NCI-H524 treated with DMSO at 0.1 percent for 48 hours (cell line): ENCODE data around the gene OR6K6.

ENCODE experiments used
- DNase-seq: peaks from one replicate; lab custom pipeline; 2025; lab: John Stamatoyannopoulos, UW

Gene OR6K6, protein sequence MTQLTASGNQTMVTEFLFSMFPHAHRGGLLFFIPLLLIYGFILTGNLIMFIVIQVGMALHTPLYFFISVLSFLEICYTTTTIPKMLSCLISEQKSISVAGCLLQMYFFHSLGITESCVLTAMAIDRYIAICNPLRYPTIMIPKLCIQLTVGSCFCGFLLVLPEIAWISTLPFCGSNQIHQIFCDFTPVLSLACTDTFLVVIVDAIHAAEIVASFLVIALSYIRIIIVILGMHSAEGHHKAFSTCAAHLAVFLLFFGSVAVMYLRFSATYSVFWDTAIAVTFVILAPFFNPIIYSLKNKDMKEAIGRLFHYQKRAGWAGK

DNA sequence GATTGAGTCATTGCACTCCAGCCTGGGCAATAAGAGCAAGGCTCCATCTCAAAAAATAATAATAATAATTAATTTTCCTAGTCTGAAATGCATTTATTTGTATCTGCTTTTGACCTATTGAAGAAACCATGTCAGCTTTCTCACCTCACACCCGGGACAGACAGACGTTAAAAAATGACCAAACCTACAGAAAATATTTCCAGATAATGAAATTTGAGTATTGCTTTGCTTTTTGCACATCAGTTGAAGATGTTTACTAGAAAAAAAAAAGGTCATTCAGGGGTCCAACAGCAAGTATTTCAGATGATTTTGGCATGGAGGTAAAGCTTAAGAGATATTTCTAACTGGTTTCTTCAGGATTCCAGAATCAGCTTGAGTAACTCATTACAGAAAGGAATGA is at the start of gene OR6K6:
TSS of gene OR6K6 (plus strand) at position 301 of the 400 bp plus-strand sequence. CDS start 168 bp downstream, outside the sequence.
- no peak for DNase-seq

GRCh38 chr1:158706096-158706495 is 48.4 kb upstream of the OR6K6 start:
- no peak for DNase-seq

DNA sequence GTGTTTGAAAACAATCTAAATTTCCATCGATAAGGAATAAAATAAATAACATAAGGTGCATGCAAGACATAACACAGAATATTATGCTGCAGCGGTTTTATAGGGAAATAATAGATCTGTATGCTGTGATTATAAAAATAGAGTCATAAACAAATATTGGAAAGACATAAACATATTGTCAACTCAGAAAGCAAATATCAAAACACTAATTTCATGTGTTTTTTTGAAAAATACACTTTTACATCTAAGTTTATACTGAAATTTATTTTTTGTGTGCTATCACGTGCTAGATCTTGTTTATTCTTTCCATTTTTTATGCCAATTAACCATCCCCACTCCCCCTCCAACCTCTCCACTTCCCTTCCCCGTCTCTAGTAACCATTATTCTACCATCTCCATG is 43.4 kb upstream of the OR6K6 start:
- no peak for DNase-seq

- no peak for DNase-seq
Measured at GRCh38 chr1:158714754-158715153, 39.8 kb upstream of the OR6K6 start.

- no peak for DNase-seq
Measured at GRCh38 chr1:158716335-158716734, 38.2 kb upstream of the OR6K6 start.

DNA sequence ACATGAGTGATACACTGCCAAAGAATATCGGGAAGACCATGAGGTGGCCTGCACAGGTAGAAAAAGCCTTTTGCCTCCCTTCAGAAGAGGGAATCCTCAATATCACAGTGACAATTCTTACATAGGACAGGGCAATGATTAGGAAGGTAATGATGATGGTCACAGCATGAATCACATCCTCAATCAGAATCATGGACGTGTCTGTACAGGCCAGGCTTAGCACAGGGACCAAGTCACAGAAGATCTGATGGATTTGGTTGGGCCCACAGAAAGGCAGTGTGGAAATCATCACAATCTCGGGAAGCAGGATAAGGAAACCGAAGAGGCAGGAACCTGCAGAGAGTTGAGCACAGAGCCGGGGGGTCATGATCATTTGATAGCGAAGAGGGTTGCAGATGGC is 37.2 kb upstream of the OR6K6 start:
- no peak for DNase-seq

DNA sequence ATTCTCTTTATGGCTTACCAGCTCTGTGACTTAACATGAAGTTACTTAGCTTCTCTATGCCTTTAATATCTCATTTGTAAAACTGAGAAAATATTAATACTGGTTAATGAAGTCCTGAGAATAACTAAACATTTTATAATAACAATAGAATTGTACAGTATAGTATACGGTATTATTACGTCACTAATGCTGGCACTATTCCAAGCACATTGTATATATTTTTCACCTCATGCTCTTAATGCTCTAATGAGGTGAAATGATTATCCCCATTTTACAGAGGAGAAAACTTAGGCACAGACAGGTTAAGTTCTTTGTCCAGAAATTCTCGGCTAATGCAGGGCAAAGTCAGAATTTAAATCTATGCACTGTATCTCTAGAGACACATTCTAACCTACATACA is 34.9 kb upstream of the OR6K6 start:
- DNase-seq = no peak

- no peak for DNase-seq
Measured at GRCh38 chr1:158720620-158721019, 33.9 kb upstream of the OR6K6 start, which contains the start of gene OR6K3. OR6K3 (minus strand) TSS chr1:158720720; CDS start chr1:158718115, 2,605 bp downstream.

DNA sequence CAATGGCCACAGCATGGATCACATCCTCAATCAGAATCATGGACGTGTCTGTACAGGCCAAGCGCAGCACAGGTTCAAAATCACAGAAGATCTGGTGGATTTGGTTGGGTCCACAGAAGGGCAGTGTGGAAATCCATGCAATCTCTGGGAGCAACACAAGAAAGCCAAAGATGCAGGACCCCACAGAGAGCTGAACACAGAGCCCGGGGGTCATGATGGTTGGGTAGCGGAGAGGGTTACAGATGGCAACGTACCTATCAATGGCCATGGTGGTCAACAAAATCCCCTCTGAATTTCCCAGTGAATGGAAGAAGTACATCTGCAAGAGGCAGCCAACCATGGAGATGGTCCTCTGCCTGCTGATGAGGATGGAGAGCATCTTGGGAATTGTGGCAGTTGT is 30.1 kb upstream of the OR6K6 start:
- DNase-seq = no peak

GRCh38 chr1:158728510-158729225 is 25.9 kb upstream of the OR6K6 start:
- DNase-seq = no peak

- no peak for DNase-seq
Measured at GRCh38 chr1:158730453-158730852, 24.1 kb upstream of the OR6K6 start.

- DNase-seq = no peak
Measured at GRCh38 chr1:158731707-158732106, 22.8 kb upstream of the OR6K6 start.

DNA sequence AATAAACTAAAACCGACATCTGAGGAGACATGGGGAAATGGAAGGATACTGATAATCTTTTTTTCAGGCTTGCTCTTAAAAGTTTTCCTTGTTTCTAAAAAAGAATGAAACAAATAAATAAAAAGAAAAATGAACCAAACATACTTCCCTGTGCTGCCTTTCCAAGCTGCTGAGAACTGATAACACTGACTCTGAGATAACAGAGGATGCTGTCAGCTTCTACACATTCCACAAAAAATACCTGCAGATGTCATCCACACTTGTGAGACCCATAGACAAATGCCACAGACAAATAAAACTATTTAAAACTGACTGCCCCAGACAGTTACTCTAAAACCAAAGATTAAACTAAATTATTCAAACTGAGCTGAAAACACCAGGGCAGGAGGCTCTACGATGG is 22.0 kb upstream of the OR6K6 start:
- no peak for DNase-seq

- no peak for DNase-seq
Measured at GRCh38 chr1:158735848-158736247, 18.7 kb upstream of the OR6K6 start.

- DNase-seq = no peak
Measured at GRCh38 chr1:158752155-158752712, 2.3 kb upstream of the OR6K6 start.

DNA sequence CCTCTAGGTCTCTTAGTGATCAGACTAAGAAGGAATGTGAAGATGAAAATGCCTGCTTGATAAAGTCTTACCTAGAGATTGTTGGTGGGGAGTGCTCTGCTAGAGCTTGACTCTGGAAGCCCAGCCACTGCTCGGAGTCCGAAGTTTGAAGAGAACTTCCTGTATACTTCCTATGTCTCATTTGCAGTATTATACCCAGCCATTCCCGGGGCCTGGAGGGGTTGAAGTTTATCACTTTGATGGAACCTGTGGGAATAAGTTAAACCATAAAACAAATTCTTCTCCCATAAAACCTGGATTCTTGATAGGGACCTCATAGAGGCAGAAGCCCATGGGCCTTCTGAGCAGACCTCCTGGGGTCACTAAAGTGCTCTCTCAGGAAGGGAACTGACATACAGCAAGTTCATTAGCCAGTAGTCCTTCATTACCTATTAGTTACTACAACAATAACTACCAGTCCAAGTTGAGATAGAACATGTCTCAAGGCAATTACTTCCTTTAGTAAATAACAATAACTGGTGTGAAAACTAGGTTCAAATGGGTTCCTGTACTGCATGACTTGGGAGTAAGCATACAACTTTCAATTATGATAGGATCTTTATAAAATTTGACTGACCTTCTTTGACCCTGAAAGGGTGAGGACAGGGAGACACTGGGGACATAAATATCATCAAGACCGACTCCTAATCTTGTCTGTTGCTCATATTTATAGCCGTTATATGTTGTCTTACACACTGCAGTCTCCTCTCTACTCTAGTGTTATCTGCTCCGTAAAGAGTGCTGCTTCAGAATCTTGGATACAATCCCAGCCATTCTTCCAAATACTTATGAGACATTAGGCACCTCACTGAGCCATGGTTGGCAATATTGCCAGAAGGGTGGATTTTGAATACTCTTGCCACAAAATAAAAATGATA is 17.7 kb downstream of the OR6K6 start, which contains the start of gene OR6N1:
TSS of gene OR6N1 (minus strand) at position 246 of the 917 bp plus-strand sequence. CDS start 5,513 bp downstream, outside the sequence.
- DNase-seq = no peak

DNA sequence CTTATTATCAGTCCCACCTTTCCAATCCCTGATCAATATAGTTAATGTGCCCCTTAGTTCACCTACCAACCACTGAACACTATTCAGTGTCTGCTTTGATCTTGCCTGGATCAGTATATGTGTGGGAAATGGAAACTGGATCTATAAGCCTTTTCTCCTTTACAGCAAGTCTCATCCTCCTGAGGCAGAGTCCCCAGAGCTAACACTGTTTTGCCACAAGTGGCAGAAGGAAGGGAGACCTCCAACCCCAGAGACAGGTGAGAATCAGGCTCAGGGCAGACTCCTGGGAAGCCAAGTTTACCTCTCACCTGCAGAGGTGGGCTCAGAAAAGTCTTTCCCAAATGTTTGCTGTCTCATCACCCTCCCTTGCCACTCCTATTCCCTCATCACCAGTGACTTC is 26.6 kb downstream of the OR6K6 start, which contains the start of gene OR6N2:
TSS of gene OR6N2 (minus strand) at position 101 of the 400 bp plus-strand sequence. CDS start 3,569 bp downstream, outside the sequence.
- no peak for DNase-seq

- no peak for DNase-seq
Measured at GRCh38 chr1:158793604-158794003, 39.1 kb downstream of the OR6K6 start.

DNA sequence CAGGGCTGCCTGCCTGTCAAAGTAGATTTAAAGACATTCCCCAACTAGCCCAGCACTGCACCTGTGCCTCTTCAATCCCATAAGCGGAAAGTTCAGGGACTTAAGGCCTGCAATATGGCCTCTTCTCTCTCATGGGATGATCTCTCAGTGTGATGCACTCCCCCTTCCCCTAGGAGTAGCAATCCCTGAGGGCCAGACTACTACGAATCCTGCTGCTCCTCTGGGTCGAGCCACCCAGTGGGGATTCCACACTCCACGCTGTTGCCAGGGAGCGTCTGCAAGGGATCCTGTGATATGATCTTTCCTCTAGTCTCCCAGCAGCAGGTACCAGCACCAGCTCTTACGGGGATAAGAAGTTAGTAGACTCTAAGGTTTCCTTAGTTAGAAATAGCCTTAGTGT is 39.7 kb downstream of the OR6K6 start:
- no peak for DNase-seq

- no peak for DNase-seq
Measured at GRCh38 chr1:158798531-158798930, 44.0 kb downstream of the OR6K6 start.

DNA sequence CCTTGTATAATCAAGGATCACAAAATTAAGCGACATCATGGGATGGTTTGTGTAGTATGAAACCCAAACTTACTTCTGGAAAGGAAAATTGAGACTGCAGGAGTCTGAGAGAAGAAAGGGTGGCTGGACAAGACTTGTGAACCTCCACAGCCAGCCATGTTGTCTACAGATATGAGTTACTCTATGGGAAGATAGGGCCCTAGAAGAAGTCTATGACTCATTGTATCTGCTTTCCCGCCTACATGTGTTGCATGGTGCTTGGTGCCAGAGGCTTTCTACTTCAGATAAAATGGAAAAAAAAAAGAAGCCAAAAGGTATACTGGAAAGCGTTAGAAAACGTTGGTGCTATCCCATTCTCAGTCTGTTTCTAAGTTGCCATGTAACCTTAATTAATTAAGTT is 45.2 kb downstream of the OR6K6 start:
- no peak for DNase-seq

- no peak for DNase-seq
Measured at GRCh38 chr1:158800526-158800925, 46.0 kb downstream of the OR6K6 start.
